Breast epithelium (tissue), 4 donors: ENCODE results near the gene SPACA6. TPM values are rescaled to one million over a fixed set of nuclear protein-coding genes. Genes with fewer than 3 reads are reported as not detected.

ENCODE experiments used
- DNase-seq, 2 donors: peaks; one replicate each; pipeline ENCODE4 v3.0.0-alpha.2; 2019; ENCODE audit warnings: low spot score in 2 of 2
- H3K27ac ChIP-seq, 2 donors: fragments of 200-600 bp; sonication (generic) in 1 of 2; one replicate each; pipeline ENCODE4 v1.5.1; 2016 to 2019; ENCODE audit warnings: mild to moderate bottlenecking in 1 of 2
- H3K27me3 ChIP-seq, 2 donors: fragments of 200-600 bp; sonication (generic) in 1 of 2; one replicate each; pipeline versions ENCODE4 v1.5.1 to v1.6.0; 2017 to 2019; ENCODE audit warnings: control low read depth in 1 of 2, mild to moderate bottlenecking in 1 of 2
- H3K36me3 ChIP-seq: fragments of 200-600 bp; one replicate; pipeline ENCODE4 v1.5.1; 2019
- H3K4me1 ChIP-seq, 2 donors: fragments of 200-600 bp; sonication (generic); one replicate each; pipeline ENCODE4 v1.5.1; 2016 to 2019; ENCODE audit warnings: control low read depth in 1 of 2
- H3K4me3 ChIP-seq, 3 donors: fragments of 200-600 bp; sonication (generic); 1 replicate in 2 of 3; 2 replicates in 1 of 3; pipeline ENCODE4 v1.5.1; 2016 to 2019; ENCODE audit warnings: mild to moderate bottlenecking in 3 of 3, moderate library complexity in 2 of 3
- H3K9me3 ChIP-seq, 2 donors: fragments of 200-600 bp; sonication (generic) in 1 of 2; one replicate each; pipeline ENCODE4 v1.5.1; 2016 to 2019; ENCODE audit warnings: control low read depth in 1 of 2
- POLR2A ChIP-seq: fragments of 450-650 bp; IDR thresholded peaks from one replicate; pipeline ENCODE4 v1.6.1; 2016; ENCODE audit warnings: antibody characterized with exemption, mild to moderate bottlenecking, moderate library complexity
- POLR2AphosphoS5 ChIP-seq, 3 donors: sonication (generic); formaldehyde crosslinking; IDR thresholded peaks; one replicate each; pipeline ENCODE4 v1.6.1; 2017; ENCODE audit warnings: antibody characterized with exemption in 3 of 3
- intact Hi-C: fragments of 100-400 bp; cut with DNase I; formaldehyde crosslinking; loops from one replicate; pipeline ENCODE4 v1.15.1; 2023; ENCODE audit warnings: low total_unique reads
- total RNA-seq, 3 donors: library from RNA; depleted of rRNA; stranded (reverse); fragments of >200 nt; gene quantifications; one replicate each; pipeline ENCODE4 v1.1.0, GENCODE V29; 2016
- TF ChIP-seq, protein P1 (sequence below), 3 donors: fragments of 450-650 bp; IDR thresholded peaks; one replicate each; pipeline ENCODE4 v1.5.1; 2016 to 2017; ENCODE audit warnings: antibody characterized with exemption in 3 of 3, mild to moderate bottlenecking in 3 of 3, moderate library complexity in 3 of 3

SPACA6 gene
- total RNA-seq, 3 donors from 2014 or later: 9.1 to 29.3 (median 27.2) TPM

DNA sequence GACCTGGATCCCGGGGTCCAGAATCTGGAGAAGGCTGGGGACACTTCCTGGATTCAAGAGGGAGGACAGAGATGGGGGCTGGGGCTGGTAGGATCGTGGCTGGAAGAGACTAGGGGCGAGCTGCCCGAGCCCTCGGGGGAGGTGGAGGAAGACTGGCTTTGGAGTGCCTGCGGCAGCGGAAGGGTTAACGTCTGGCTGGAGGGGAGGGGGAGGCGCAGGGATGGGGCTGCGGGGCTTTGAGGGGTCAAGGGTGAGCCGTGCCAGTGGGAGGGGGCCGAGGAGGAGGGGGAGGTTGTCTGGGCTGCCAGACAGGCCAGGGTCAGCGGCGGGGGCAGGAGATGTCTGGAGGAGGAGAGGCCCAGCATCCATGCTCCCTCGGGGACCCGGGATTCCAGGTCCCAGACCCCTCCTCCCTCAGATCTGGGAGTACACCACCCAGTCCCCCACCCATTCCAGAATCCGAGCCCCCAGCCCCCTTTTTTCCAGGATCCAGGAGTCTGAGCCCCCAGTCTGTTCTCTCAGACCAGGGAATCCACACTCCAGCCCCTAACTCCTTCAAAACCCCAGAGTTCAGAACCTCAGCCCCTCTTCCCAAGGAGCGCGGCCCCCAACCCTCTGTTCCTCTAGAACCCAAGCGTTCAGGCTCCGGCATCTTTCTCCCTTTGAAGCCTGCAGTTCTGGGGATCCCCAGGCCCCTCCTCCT, 3.2 kb upstream of the SPACA6 start:
- Histone ChIP-seq H3K9me3 (no peaks in the 10 kb centered on the region), H3K36me3 (no peaks in the 10 kb centered on the region), H3K4me3 (peak overlapping the region; percentile 90 to 100 (median 93)), H3K4me1 (peaks cover 12 to 18% of the 10 kb centered on the region in 2 donors), H3K27ac (peak overlapping the region; percentile 96 to 99), H3K27me3 (no peaks in the 10 kb centered on the region)
- intact Hi-C loops: no loop called here
- TF ChIP-seq POLR2A: no peak
- no peak for TF ChIP-seq POLR2AphosphoS5 (IDR thresholded peaks at IDR 0.05)
- TF ChIP-seq, protein P1, sequence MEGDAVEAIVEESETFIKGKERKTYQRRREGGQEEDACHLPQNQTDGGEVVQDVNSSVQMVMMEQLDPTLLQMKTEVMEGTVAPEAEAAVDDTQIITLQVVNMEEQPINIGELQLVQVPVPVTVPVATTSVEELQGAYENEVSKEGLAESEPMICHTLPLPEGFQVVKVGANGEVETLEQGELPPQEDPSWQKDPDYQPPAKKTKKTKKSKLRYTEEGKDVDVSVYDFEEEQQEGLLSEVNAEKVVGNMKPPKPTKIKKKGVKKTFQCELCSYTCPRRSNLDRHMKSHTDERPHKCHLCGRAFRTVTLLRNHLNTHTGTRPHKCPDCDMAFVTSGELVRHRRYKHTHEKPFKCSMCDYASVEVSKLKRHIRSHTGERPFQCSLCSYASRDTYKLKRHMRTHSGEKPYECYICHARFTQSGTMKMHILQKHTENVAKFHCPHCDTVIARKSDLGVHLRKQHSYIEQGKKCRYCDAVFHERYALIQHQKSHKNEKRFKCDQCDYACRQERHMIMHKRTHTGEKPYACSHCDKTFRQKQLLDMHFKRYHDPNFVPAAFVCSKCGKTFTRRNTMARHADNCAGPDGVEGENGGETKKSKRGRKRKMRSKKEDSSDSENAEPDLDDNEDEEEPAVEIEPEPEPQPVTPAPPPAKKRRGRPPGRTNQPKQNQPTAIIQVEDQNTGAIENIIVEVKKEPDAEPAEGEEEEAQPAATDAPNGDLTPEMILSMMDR (IDR thresholded peaks at IDR 0.05): no peak
- DNase-seq: no peak

DNA sequence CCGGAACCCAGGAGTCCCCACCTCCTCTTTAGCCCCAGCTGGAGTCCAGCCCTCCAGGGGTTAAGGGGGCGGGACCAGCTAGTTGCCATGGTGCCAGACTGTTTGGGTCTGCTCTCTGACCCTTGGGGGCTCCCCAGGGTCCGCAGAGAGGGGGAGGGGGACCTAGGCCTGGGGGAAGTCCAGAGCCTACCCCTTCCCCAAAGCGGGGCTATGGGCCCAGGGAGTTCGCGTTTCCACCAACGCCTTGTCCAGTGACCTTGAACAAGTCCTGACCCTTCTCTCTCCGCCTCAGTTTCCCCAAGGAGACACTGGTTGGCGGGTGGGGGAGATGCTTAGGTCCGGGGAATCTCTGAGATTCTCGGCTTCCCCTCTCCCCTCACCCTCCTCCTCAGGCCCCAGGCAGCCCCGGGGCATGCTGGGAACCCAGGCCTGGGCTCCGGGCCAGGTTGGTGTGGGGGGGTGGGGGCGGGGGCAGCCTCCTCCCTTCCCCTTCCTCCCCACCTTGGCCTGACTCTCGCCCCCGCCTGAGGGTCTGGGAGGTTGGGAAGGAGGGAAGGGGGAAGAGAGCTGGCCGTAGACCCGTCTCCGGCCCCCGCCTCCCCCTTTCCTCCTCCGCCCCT, 2.6 kb upstream of the SPACA6 start:
- peak; percentile 51 to 75 for DNase-seq
- Histone ChIP-seq H3K36me3 (no peaks in the 10 kb centered on the region), H3K4me3 (peak overlapping the region; percentile 90 to 100 (median 93)), H3K27me3 (no peaks in the 10 kb centered on the region), H3K27ac (peak overlapping the region; percentile 96 to 99), H3K4me1 (peaks cover 12 to 18% of the 10 kb centered on the region in 2 donors), H3K9me3 (no peaks in the 10 kb centered on the region)
- TF ChIP-seq POLR2AphosphoS5 (IDR thresholded peaks at IDR 0.05): peak; percentile 47 to 53 (median 48)
- no peak for TF ChIP-seq POLR2A
- intact Hi-C loops: no loop called here

DNA sequence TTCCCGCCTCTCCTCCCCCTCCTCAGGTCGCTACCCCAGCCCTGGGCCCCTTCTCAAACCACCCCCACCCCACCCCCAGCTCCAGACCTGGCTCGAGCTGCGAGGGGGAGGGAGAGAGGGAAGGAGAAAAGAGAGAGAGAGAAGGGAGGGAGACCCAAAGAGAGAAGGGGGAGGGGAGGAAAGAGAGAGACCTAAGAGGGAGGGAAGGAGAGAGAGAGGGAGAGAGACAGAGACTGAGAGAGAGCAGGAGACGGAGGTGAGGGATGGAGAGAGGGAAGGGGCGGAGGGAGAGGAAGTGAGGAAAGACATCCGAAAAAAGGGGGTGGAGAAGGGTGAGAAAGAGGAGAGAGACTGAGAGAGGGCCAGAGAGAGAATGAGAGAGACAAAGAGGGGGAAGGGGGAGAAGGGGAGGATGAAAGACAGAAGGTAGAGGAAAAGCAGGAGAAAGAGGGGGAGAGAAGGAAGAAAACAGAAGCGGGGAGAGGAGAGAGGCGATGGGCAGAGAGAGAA, 2.0 kb upstream of the SPACA6 start:
- Histone ChIP-seq H3K27me3 (no peaks in the 10 kb centered on the region), H3K4me1 (peaks cover 12 to 18% of the 10 kb centered on the region in 2 donors), H3K4me3 (peak overlapping the region; percentile 90 to 100 (median 93)), H3K36me3 (no peaks in the 10 kb centered on the region), H3K27ac (peak overlapping the region; percentile 96 to 99), H3K9me3 (no peaks in the 10 kb centered on the region)
- intact Hi-C loops: no loop called here
- no peak for DNase-seq
- TF ChIP-seq POLR2A: no peak
- TF ChIP-seq, protein P1 (IDR thresholded peaks at IDR 0.05): no peak
- no peak for TF ChIP-seq POLR2AphosphoS5 (IDR thresholded peaks at IDR 0.05)

DNA sequence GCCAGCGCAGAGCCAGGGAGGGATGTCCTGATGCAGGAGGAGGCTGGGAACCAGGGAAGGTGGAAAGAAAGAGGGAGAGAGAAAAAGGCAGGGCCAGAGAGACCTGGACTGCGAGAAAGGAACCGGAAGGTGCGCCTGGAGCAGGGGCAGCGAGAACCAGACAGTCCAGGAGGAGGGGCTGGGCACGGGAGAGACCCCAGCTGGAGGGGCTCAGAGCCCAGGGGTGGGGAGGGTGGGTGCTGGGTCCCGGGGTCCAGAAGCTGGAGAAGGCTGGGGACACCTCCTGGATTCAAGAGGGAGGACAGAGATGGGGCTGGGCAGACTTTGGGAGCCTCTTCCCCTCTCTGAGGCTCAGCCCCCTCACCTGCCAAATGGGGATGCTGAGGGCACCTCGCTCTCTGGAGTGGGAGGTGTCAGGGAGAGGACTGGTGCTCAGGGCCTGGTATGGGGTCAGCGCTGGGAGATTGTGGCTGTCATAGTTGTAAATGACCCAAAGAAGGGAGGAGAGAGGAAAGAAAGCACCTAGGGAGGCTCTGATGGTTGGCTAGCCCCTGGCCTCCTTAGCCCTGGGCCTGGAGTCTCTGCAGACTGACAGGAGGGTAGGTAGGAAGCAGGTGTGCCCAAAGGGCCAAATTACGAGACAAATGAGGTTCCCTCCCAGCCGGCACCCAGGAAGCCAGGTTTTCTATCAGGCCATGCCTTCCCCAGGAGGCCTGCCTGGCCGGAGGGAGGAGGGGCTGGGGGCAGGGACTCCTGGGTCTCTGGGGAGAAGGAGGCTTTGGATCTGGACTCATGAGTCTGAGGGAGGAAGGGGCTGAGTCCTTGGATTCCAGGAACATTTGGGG, 1.3 kb upstream of the SPACA6 start:
- Histone ChIP-seq H3K36me3 (no peaks in the 10 kb centered on the region), H3K27me3 (no peaks in the 10 kb centered on the region), H3K9me3 (no peaks in the 10 kb centered on the region), H3K4me1 (peaks cover 12 to 18% of the 10 kb centered on the region in 2 donors), H3K4me3 (peak overlapping the region; percentile 90 to 100 (median 93)), H3K27ac (peak overlapping the region; percentile 96 to 99)
- intact Hi-C loops: no loop called here
- no peak for DNase-seq
- TF ChIP-seq POLR2AphosphoS5 (IDR thresholded peaks at IDR 0.05) (no peak), POLR2A (no peak)
- TF ChIP-seq, protein P1 (IDR thresholded peaks at IDR 0.05): no peak

DNA sequence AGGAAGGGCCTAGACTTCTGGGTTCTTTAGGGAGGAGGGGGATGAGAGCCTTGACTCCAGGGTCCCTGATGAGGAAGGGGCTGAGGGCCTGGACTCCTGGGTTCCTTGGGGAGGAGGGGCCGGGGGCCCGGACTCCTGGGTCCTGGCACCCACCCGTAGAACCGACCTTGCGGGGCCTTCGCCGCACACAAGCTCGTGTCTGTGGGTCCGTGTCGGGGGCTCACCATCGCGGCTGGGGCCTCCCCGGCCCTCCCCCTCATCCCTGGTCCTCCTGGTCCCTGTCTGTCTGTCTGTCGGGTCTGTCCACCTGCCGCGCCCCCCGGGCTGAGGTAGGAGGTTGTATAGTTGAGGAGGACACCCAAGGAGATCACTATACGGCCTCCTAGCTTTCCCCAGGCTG, 662 bp upstream of the SPACA6 start:
- H3K27ac ChIP-seq: peak overlapping the region; percentile 96 to 99
- peak overlapping the region; percentile 11 to 100 (median 93) for H3K4me3 ChIP-seq

More for the DNA sequence above, 662 bp upstream of the SPACA6 start:
- intact Hi-C loops: no loop called here
- peaks cover 12 to 18% of the 10 kb centered on the region in 2 donors for H3K4me1 ChIP-seq
- no peaks in the 10 kb centered on the region for H3K9me3 ChIP-seq
- no peaks in the 10 kb centered on the region for H3K27me3 ChIP-seq
- no peaks in the 10 kb centered on the region for H3K36me3 ChIP-seq
- no peak for DNase-seq
- TF ChIP-seq POLR2A: no peak
- no peak for TF ChIP-seq POLR2AphosphoS5 (IDR thresholded peaks at IDR 0.05)
- TF ChIP-seq, protein P1 (IDR thresholded peaks at IDR 0.05): no peak
